H1 (cell line): ENCODE results near the gene SLC39A11. TPM values are rescaled to one million over a fixed set of nuclear protein-coding genes. Genes with fewer than 3 reads are reported as not detected.

Source experiments
- CTCF ChIA-PET: fragments of 300-600 bp; sonication (Branson Sonifier 250); formaldehyde crosslinking; loops from one replicate; lab custom pipeline; 2021; ENCODE audit not compliant: partially characterized antibody; lab: Charles Lee
- POLR2A ChIA-PET: fragments of 300-600 bp; sonication (Branson Sonifier 250); formaldehyde crosslinking; loops from one replicate; lab custom pipeline; 2021; ENCODE audit warnings: inconsistent platforms; ENCODE audit not compliant: partially characterized antibody; lab: Charles Lee
- DNase-seq, 2 experiments: peaks; one replicate each; pipeline versions ENCODE4 v3.0.0 to v3.0.0-alpha.2; 2010 to 2022; ENCODE audit warnings: low spot score in 2 of 2, low read depth in 1 of 2, mixed read lengths in 1 of 2
- FAIRE-seq: peaks from 2 replicates; lab custom pipeline; 2011; peaks lifted over from hg19 to GRCh38; lab: Jason Lieb, UNC
- H2AFZ ChIP-seq: 2 replicates; pipeline ENCODE4 v1.8.1; 2012; ENCODE audit warnings: low read length, inconsistent platforms
- H2AK5ac ChIP-seq: 2 replicates; pipeline ENCODE4 v1.6.1; 2013; ENCODE audit warnings: low read depth, low read length
- H2BK120ac ChIP-seq: replicated peaks from 2 replicates; pipeline ENCODE3; 2013; ENCODE audit warnings: low read depth, low read length, inconsistent platforms
- H2BK12ac ChIP-seq: 2 replicates; pipeline ENCODE4 v1.6.1; 2013; ENCODE audit warnings: low read depth, low read length
- H2BK15ac ChIP-seq: 2 replicates; pipeline ENCODE4 v1.6.1; 2013; ENCODE audit warnings: low read length
- H2BK20ac ChIP-seq: 2 replicates; pipeline ENCODE4 v1.6.1; 2013; ENCODE audit warnings: low read length
- H2BK5ac ChIP-seq: 2 replicates; pipeline ENCODE4 v1.6.1; 2013; ENCODE audit warnings: low read depth, low read length
- H3K14ac ChIP-seq: 2 replicates; pipeline ENCODE4 v1.6.1; 2013; ENCODE audit warnings: inconsistent platforms; ENCODE audit not compliant: insufficient read length
- H3K18ac ChIP-seq: 2 replicates; pipeline ENCODE4 v1.6.1; 2013; ENCODE audit warnings: low read length; ENCODE audit errors: extremely low read depth
- H3K23ac ChIP-seq: 2 replicates; pipeline ENCODE4 v1.6.1; 2013; ENCODE audit warnings: inconsistent platforms; ENCODE audit not compliant: insufficient read length
- H3K23me2 ChIP-seq: 2 replicates; pipeline ENCODE4 v1.6.1; 2013; ENCODE audit warnings: low read depth, low read length
- H3K27ac ChIP-seq: 2 replicates; pipeline ENCODE4 v1.6.1; 2011; ENCODE audit warnings: low read depth, low read length, inconsistent platforms
- H3K27me3 ChIP-seq, 4 experiments: replicated peaks in 1 of 4; 1 replicate in 1 of 4; 2 replicates in 3 of 4; pipeline versions ENCODE4 v1.6.1 to v1.8.1; 2011 to 2013; ENCODE audit warnings: low read length in 3 of 4, mild to moderate bottlenecking in 3 of 4, inconsistent platforms in 2 of 4, mixed read lengths in 2 of 4, moderate library complexity in 1 of 4; ENCODE audit not compliant: control insufficient read depth in 3 of 4, insufficient read depth in 3 of 4; ENCODE audit errors: extremely low read depth in 1 of 4
- H3K36me3 ChIP-seq, 4 experiments: 2 replicates each; pipeline versions ENCODE4 v1.6.1 to v1.8.1; 2011 to 2013; ENCODE audit warnings: mild to moderate bottlenecking in 4 of 4, low read length in 3 of 4, moderate library complexity in 2 of 4, control low read depth in 1 of 4, inconsistent platforms in 1 of 4; ENCODE audit not compliant: insufficient read depth in 4 of 4, control insufficient read depth in 2 of 4
- H3K4ac ChIP-seq: replicated peaks from 2 replicates; pipeline ENCODE3; 2013; ENCODE audit warnings: low read length, low read depth, mixed read lengths, inconsistent platforms; ENCODE audit not compliant: insufficient read length
- H3K4me1 ChIP-seq, 4 experiments: replicated peaks in 1 of 4; 1 replicate in 1 of 4; 2 replicates in 3 of 4; pipeline versions ENCODE4 v1.6.1 to v1.8.1; 2011 to 2013; ENCODE audit warnings: low read length in 3 of 4, inconsistent platforms in 2 of 4, mixed read lengths in 1 of 4; ENCODE audit not compliant: insufficient read depth in 4 of 4, control insufficient read depth in 3 of 4
- H3K4me2 ChIP-seq, 2 experiments: 2 replicates each; pipeline versions ENCODE4 v1.6.1 to v1.8.1; 2011 to 2013; ENCODE audit warnings: low read depth in 2 of 2, low read length in 2 of 2, control low read depth in 1 of 2, inconsistent platforms in 1 of 2, mild to moderate bottlenecking in 1 of 2; ENCODE audit not compliant: insufficient read depth in 1 of 2
- H3K4me3 ChIP-seq, 4 experiments: fragments of 200-600, 300-600 bp in 1 of 4; sonication (generic), shearing (Covaris generic), sonication (Bioruptor Twin) in 1 of 4; 2 replicates each; pipeline versions ENCODE4 v1.5.1 to v1.8.1; 2011 to 2016; ENCODE audit warnings: low read length in 4 of 4, low read depth in 3 of 4, control low read depth in 2 of 4, inconsistent platforms in 2 of 4, mild to moderate bottlenecking in 2 of 4, mixed read lengths in 1 of 4, moderate library complexity in 1 of 4; ENCODE audit not compliant: insufficient read depth in 2 of 4; ENCODE audit errors: extremely low read depth in 1 of 4
- H3K56ac ChIP-seq: replicated peaks from 2 replicates; pipeline ENCODE3; 2013; ENCODE audit warnings: low read depth, mild to moderate bottlenecking, mixed read lengths, low read length, inconsistent platforms; ENCODE audit not compliant: insufficient read length
- H3K79me1 ChIP-seq: 2 replicates; pipeline ENCODE4 v1.6.1; 2013; ENCODE audit warnings: low read depth, low read length, control low read depth
- H3K79me2 ChIP-seq, 2 experiments: 2 replicates each; pipeline versions ENCODE4 v1.6.1 to v1.8.1; 2012 to 2013; ENCODE audit warnings: low read length in 2 of 2, mild to moderate bottlenecking in 2 of 2, inconsistent platforms in 1 of 2; ENCODE audit not compliant: insufficient read depth in 2 of 2, control insufficient read depth in 1 of 2
- H3K9ac ChIP-seq, 4 experiments: replicated peaks in 1 of 4; 1 replicate in 1 of 4; 2 replicates in 3 of 4; pipeline versions ENCODE4 v1.6.1 to v1.8.1; 2011 to 2013; ENCODE audit warnings: low read depth in 3 of 4, low read length in 3 of 4, control low read depth in 2 of 4, mild to moderate bottlenecking in 2 of 4, moderate library complexity in 2 of 4, inconsistent platforms in 1 of 4; ENCODE audit errors: extremely low read depth in 1 of 4
- H3K9me3 ChIP-seq, 2 experiments: 2 replicates each; pipeline versions ENCODE4 v1.6.1 to v1.8.1; 2012 to 2013; ENCODE audit warnings: mild to moderate bottlenecking in 2 of 2, moderate library complexity in 2 of 2, control low read depth in 1 of 2, inconsistent platforms in 1 of 2, low read depth in 1 of 2, low read length in 1 of 2, mixed read lengths in 1 of 2; ENCODE audit not compliant: insufficient read depth in 2 of 2
- H4K20me1 ChIP-seq, 2 experiments: replicated peaks in 1 of 2; 2 replicates each; pipeline versions ENCODE3 to v1.8.1; 2011 to 2013; ENCODE audit warnings: inconsistent platforms in 2 of 2, low read length in 2 of 2, mild to moderate bottlenecking in 1 of 2; ENCODE audit not compliant: insufficient read depth in 2 of 2, control insufficient read depth in 1 of 2
- H4K5ac ChIP-seq: 2 replicates; pipeline ENCODE4 v1.6.1; 2013; ENCODE audit warnings: low read length, low read depth, mixed read lengths, inconsistent platforms; ENCODE audit not compliant: insufficient read length
- H4K8ac ChIP-seq: 2 replicates; pipeline ENCODE4 v1.8.0; 2013; ENCODE audit warnings: mild to moderate bottlenecking, moderate library complexity, low read length, inconsistent platforms; ENCODE audit not compliant: insufficient read depth; ENCODE audit errors: extremely low read depth
- H4K91ac ChIP-seq: replicated peaks from 2 replicates; pipeline ENCODE3; 2013; ENCODE audit warnings: low read length, mixed read lengths, inconsistent platforms; ENCODE audit not compliant: insufficient read length
- CHD1 ChIP-seq: IDR thresholded peaks from 2 replicates; pipeline ENCODE4 v1.6.1; 2012; ENCODE audit warnings: low read depth, low read length, improper control_type of control experiment
- EGR1 ChIP-seq: IDR thresholded peaks from 2 replicates; pipeline ENCODE4 v1.6.1; 2011; ENCODE audit warnings: low read depth, low read length, borderline replicate concordance
- EZH2 ChIP-seq: fragments of 200-600 bp; sonication (generic); IDR thresholded peaks from 2 replicates; pipeline ENCODE4 v1.7.1; 2012; ENCODE audit warnings: low read depth, mild to moderate bottlenecking, moderate library complexity, low read length, inconsistent platforms; ENCODE audit not compliant: severe bottlenecking
- HDAC6 ChIP-seq: IDR thresholded peaks from one replicate; pipeline ENCODE4 v1.7.1; 2012; ENCODE audit warnings: low read depth, mild to moderate bottlenecking, inconsistent platforms, low read length, moderate library complexity
- JUND ChIP-seq: IDR thresholded peaks from 2 replicates; pipeline ENCODE4 v1.6.1; 2011; ENCODE audit warnings: mild to moderate bottlenecking, improper control_type of control experiment, low read length
- PHF8 ChIP-seq: fragments of 200-600 bp; sonication (generic); conservative IDR thresholded peaks from 2 replicates; pipeline ENCODE4 v1.7.1; 2012; ENCODE audit warnings: low read depth, mild to moderate bottlenecking, inconsistent platforms, low read length, moderate library complexity
- RFX5 ChIP-seq: IDR thresholded peaks from 2 replicates; pipeline ENCODE4 v1.6.1; 2011; ENCODE audit warnings: low read depth, low read length, improper control_type of control experiment, borderline replicate concordance
- RNF2 ChIP-seq: fragments of 200-900, 300-1000 bp; sonication (generic); IDR thresholded peaks from 2 replicates; pipeline ENCODE4 v1.7.1; 2016; ENCODE audit warnings: borderline replicate concordance, low read depth, mild to moderate bottlenecking, antibody characterized with exemption, low read length; ENCODE audit not compliant: poor library complexity, severe bottlenecking; ENCODE audit errors: missing control alignments
- RXRA ChIP-seq: IDR thresholded peaks from 2 replicates; pipeline ENCODE4 v1.6.1; 2011; ENCODE audit warnings: low read depth, mild to moderate bottlenecking, low read length, moderate library complexity; ENCODE audit not compliant: insufficient read depth
- SIN3A ChIP-seq, 2 experiments: IDR thresholded peaks in 1 of 2; conservative IDR thresholded peaks in 1 of 2; 2 replicates each; pipeline ENCODE4 v1.6.1; 2011 to 2012; ENCODE audit warnings: low read length in 2 of 2, improper control_type of control experiment in 1 of 2, low read depth in 1 of 2, mild to moderate bottlenecking in 1 of 2
- SIRT6 ChIP-seq: IDR thresholded peaks from one replicate; pipeline ENCODE4 v1.7.1; 2012; ENCODE audit warnings: low read length, inconsistent platforms
- SIX5 ChIP-seq: IDR thresholded peaks from 2 replicates; pipeline ENCODE4 v1.6.1; 2011; ENCODE audit warnings: mild to moderate bottlenecking, low read depth, low read length
- SUZ12 ChIP-seq: fragments of 200-600 bp; sonication (generic); IDR thresholded peaks from 2 replicates; pipeline ENCODE4 v1.6.1; 2012; ENCODE audit warnings: mild to moderate bottlenecking, inconsistent platforms, low read length, moderate library complexity, mixed read lengths
- TEAD4 ChIP-seq: IDR thresholded peaks from 2 replicates; pipeline ENCODE4 v1.6.1; 2012; ENCODE audit warnings: low read depth, low read length, inconsistent platforms, mixed read lengths
- WGBS, 2 experiments: shearing (Covaris generic) in 1 of 2; methylation state at CpG; one replicate each; pipeline versions ENCODE4 v1.1.6 to v1.1.7; 2013 to 2015; ENCODE audit warnings: low lambda C conversion rate in 2 of 2, mixed read lengths in 2 of 2, inconsistent platforms in 1 of 2, low coverage in 1 of 2, missing lambda C conversion rate in 1 of 2; ENCODE audit not compliant: insufficient replicate concordance in 2 of 2, insufficient coverage in 1 of 2, insufficient read length in 1 of 2; ENCODE audit errors: extremely low coverage in 1 of 2, missing lambda C conversion rate in 1 of 2; 5-methylcytosine and 5-hydroxymethylcytosine counted together
- polyA plus RNA-seq, 7 experiments: library from polyadenylated mRNA; depleted of rRNA in 3 of 7; stranded (reverse) in 5 of 7; unstranded in 2 of 7; fragments of >200 nt in 5 of 7; fragments of 200-250 nt in 2 of 7; gene quantifications; 1 replicate in 5 of 7; 2 replicates in 1 of 7; 4 replicates in 1 of 7; pipeline versions ENCODE4 v1.2.1 to v1.2.3, GENCODE V29; 2011 to 2013; ENCODE audit warnings: missing spikeins in 2 of 7, mixed read lengths in 2 of 7
- total RNA-seq: library from RNA; stranded (reverse); fragmentation: NEBNext Ultra II Directional; extraction: Animal tissue kit (Norgen Biotek cat#: 25700); gene quantifications from 2 replicates; pipeline ENCODE4 v1.2.1, GENCODE V29; 2021

SLC39A11 gene
- total and polyA plus RNA-seq, 2 of the 8 experiments (the other 6 are each of a cell fraction or from before 2014, with no cell fraction given) = 12.2 to 19.6 TPM

DNA sequence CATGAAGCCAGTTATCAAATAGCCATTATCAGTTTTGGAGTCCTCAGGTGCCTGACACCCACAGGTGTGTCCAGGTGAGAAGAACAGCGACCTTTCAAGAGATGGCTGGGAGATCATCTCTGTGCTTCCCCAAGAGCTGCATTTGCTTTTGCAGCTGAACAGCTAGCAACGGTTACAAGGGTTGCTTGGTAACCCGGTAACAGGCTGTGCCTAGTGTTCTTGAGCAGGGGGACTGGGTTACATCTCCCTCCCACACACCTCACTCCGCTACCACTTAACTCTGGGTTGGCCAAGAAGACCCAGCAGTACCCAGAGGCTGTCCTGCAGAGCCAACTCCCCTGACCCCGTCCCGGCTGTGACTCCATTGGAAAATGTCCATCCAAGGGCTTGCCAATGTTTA, 147.0 kb downstream of the SLC39A11 start:
- Histone ChIP-seq H3K23ac (no peak overlapping the region), H4K5ac (no peak overlapping the region)
- no peak for FAIRE-seq
- TF ChIP-seq HDAC6 (no peak), RNF2 (no peak), EZH2 (no peak), TEAD4 (no peak), EGR1 (no peak), SIRT6 (no peak), RFX5 (no peak), SIN3A (conservative IDR thresholded peaks at IDR 0.05 in 1 of 2, IDR thresholded peaks at IDR 0.05 in 1 of 2; ENCODE audit: low read depth in 1 of 2, low read length in 2 of 2) (no peak), CHD1 (no peak), PHF8 (no peak), SIX5 (no peak), RXRA (no peak), SUZ12 (no peak), JUND (no peak)

More for the DNA sequence above, 147.0 kb downstream of the SLC39A11 start:
- Histone ChIP-seq H3K27ac (no peak overlapping the region), H4K91ac (no peak overlapping the region), H3K23me2 (no peaks in the 10 kb centered on the region), H3K4me2 (no peak overlapping the region), H3K9ac (no peak overlapping the region), H2BK120ac (no peak overlapping the region), H3K14ac (no peak overlapping the region), H2BK5ac (no peak overlapping the region), H3K36me3 (no peaks in the 10 kb centered on the region), H3K79me2 (no peaks in the 10 kb centered on the region), H2BK20ac (no peak overlapping the region), H3K4ac (no peak overlapping the region), H2BK12ac (no peak overlapping the region), H3K18ac (no peak overlapping the region), H4K20me1 (no peaks in the 10 kb centered on the region), H3K79me1 (no peaks in the 10 kb centered on the region), H3K4me1 (no peaks in the 10 kb centered on the region; a peak in 1 of 7 replicates), H3K4me3 (no peak overlapping the region), H2BK15ac (no peak overlapping the region), H3K27me3 (no peaks in the 10 kb centered on the region), H3K56ac (no peak overlapping the region), H4K8ac (no peak overlapping the region), H2AFZ (no peak overlapping the region), H3K9me3 (no peaks in the 10 kb centered on the region; a peak in 1 of 4 replicates), H2AK5ac (no peak overlapping the region)
- no peak for DNase-seq
- CTCF ChIA-PET = interaction anchor here (1.6 to 1.7 kb wide), 2 partner anchors 11 to 26 kb away, joined by 3 to 5 read pairs; no protein-coding TSS in a partner anchor
- POLR2A ChIA-PET = interaction anchor here (0.6 kb wide), 1 partner anchor 104 kb away, joined by 4 read pairs; no protein-coding TSS in a partner anchor
- 92% methylated on average over 6 of the region's 6 CpGs; no CpG with 5 or more reads in 1 of the 2 experiments for WGBS, 2 experiments
